ENCODE data around the gene TMEM151B.

TMEM151B gene

DNA sequence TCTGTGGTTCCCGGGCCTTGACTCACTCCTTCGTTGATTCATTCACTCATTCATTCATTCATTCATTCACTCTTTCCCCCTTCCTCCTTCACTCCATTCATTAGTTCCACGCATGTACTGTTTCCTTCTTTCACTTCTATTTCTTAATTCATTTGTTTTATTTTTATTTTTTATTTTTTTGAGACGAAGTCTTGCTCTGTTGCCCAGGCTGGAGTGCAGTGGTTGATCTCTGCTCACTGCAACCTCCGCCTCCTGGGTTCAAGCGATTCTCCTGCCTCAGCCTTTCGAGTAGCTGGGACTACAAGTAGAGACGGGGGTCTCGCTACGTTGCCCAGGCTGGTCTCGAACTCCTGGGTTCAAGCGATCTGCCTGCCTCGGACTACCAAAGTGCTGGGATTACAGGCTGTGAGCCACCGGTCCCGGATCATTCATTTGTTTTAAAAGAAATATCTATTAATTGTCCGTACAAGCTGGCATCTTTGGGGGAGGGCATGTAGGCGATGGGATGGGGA is 4.5 kb upstream of the TMEM151B start:
- no peak for DNase-seq

DNA sequence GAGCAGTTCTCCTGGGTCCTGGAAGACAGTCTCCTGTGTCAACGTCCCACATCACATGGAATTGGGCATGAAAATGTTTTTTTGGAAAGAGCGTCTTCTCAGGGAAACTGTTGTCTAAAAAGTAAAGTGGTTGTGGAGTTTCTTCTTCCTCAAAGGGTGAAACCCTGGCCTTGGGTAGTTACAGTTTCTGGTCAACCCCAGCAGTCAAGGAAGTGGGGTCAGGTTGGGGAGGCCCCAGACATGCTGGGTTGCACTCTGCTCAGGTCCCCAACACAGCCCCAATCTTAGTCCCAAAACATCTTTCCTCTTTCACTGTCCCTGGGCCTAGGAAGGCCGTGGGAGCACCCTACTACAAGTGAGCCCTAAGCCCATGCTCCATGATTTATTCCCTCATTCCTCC is 3.9 kb upstream of the TMEM151B start:
- no peak for DNase-seq

DNA sequence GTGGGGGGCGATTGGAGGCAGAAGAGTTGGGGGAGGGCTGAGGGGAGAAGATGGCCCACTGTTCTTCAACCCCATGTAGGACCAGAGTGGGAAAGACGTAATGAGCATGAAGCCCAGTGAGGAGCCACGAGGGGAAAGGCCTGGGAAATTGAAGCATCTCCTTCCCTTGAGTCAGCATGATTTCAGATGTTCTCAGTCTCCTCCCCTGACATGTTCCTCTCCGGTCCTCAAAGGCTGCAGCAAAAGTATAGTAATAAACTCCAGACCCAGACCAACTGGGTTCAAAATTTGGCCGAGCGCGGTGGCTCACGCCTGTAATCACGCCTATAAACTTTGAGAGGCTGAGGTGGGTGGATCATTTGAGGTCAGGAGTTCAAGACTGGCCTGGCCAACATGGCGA is 3.0 kb upstream of the TMEM151B start:
- no peak for DNase-seq

DNA sequence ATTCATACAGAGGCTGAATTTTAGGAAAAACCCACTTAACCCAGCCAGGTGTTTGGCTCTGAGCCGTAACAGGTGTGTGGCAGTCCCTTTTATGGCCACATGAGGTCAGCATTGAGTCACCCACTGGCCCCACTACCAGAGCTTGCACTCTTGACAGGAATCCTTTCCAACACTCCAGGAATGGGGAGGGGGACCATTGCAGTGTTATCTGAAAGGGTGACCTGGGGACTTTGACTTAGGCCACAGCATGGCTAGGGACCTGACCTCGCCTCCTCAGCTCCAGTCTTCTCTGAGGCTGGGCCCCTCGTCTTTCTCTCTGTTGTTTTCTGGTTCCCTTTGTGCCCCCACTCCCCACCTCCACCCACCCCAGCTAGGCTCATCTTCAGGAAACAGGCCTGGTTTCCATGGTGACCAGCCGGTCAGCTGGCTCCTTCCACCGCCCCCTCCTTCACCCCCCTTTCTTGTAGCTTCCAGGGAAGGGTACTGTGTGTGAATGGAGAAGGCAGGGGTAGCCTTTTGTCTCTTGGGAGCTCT is 2.1 kb upstream of the TMEM151B start:
- DNase-seq, result peak; percentile 60

DNA sequence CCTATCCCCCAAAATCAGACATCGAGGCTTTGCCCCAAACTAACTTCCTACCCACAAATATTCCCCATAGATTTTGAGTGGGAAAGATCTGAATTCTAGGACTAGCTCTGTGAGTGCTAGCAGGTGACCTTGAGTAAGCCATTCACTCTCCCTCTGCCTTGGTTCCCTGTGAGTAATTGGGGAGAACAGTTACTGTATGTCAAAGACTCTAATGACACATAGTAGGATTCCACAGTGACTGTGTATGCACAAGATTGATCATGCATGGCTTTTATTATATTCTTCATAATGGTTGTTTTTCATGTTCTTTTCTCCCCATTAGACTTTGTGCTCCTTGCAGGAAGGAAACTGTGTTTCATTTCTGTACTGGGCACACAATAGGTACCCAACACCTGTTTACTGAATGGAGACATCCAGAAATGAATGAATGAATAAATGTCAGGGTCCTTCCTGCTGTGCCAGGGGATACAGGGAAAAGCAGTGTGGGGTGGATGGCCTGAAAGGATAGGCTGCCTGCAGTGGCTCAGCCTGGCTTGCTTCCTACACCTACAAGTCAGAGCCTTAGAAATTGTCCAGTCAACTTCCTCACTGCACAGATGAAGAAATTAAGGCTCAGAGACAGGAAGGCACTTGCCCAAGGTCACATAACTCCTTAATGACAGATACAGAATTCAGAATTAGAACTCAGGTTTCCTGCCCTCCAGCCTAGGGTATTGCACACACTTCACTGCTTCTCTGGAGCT is 901 bp upstream of the TMEM151B start:
- DNase-seq, result no peak

DNA sequence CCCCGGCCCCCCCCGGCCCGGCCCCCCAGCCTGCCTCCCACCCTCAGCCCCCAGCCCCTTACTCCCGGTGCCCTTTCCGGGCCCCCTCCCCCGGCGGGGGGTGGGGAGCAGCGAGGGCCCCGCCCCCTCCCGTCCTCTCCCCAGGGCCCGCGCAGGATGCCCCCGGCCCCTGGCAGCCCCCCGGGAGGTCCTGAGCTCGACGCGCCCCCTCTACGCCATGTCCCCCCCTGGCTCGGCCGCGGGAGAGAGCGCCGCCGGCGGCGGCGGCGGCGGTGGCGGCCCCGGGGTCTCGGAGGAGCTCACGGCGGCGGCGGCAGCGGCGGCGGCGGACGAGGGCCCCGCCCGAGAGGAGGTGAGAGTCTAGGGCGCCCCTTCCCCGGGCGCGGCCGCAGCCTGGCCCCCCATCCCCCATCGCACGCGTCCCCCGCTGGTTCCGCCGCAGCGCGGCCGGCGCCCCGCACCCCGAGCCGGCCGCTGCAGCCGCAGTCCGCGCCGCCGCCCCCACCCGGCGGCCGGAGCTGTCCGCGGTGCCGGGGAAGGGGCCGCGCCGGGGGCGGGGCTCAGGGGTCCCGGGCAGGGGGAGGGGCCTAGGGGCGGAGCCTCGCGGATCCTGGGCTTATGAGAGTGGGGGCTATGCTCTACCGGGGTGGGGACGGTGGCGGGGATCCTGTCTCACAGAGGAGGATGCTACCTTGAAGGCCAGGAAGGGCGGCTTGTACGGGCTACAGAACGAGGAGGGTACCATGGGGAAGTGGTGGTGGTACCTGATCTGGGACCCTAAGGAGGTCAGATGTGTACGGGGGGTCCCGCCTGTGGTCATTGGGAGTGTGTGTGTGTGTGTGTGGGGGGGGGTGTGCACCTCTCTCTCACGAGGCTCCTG is 516 bp downstream of the TMEM151B start:
- no peak for DNase-seq

DNA sequence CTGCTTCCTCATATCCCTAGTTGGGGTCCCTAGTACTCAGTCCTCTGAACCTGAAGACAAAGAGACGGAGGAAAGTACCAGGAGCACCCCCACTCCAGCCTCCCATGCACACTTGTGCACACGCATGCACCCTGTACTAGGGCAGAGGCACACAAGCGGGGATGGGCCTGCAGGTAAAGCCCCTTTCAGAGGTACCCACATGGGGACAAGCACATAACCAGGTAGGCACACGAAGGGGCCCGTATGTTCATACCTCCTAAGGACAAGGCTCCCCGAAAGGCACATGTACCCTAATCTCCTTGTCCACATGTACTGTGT is 1.1 kb downstream of the TMEM151B start:
- DNase-seq, result no peak

DNA sequence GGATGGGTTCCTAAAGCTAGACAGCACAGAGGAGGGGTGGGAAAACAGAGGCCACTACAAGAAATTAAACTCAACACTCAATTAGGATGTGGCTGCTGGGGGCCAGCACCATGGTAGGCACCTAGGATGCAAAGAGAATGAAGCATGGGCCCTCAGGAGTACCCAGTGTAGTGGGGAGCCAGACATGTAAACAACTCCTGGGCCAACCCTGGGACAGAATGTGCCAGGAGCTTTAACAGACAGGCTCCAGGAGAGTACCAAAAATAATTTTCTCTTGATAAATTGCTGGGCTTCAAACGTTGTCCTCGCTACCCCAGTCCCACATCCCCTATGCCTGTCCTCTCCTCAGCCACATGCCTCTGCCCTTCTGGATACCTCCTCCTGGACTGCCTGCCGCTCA is 1.7 kb downstream of the TMEM151B start:
- DNase-seq, result no peak

DNA sequence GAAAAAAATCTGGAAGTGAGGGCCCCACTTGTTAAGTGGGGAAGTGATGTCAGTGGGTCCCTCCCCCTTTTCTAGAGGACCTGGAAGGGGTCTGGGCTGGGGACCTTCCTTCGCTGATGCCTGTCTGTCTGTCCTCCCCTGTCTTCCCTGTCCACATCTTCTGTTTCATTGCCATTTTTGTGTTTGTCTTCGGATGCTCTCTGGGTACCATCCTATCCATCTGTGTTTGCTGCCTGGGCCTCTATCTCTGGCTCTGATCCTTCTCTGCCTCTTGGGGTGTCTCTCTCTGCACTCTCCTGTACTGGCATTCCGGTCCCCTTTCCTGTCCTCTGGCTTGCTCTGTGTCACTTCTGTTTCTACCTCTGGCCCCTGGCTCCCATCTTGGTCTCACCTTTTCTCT is 2.3 kb downstream of the TMEM151B start:
- no peak for DNase-seq

DNA sequence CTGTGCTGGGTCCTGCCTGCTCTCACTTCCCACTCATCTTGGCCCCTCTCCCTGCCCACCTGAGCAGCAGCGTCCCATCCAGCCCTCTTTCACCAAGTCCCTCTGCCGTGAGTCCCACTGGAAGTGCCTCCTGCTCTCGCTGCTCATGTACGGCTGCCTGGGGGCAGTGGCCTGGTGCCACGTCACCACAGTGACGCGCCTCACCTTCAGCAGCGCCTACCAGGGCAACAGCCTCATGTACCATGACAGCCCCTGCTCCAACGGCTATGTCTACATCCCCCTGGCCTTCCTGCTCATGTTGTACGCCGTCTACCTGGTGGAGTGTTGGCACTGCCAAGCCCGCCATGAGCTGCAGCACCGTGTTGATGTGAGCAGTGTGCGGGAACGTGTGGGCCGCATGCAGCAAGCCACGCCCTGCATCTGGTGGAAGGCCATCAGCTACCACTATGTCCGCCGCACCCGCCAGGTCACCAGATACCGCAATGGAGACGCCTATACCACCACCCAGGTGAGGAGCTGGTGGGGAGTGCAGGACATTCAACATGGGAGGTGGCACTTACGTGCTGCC is 2.8 kb downstream of the TMEM151B start:
- no peak for DNase-seq

DNA sequence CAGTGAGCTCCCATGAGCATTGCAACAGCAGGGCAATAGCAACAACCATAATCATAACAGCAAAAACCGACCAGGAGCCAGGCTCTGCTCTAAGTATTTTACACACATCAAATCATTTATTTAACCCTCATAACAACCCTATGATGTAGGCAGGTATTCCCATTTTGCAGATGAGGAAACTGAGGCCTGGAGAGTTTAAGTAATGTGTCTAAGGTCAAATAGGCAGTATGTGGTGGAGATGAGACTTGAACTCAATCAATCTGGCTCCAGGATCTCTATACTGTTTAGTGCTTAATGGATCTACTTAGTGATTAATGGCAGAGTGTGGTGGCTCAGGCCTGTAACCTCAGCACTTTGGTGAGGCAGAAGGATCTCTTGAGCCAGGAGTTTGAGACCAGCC is 3.4 kb downstream of the TMEM151B start:
- no peak for DNase-seq

DNA sequence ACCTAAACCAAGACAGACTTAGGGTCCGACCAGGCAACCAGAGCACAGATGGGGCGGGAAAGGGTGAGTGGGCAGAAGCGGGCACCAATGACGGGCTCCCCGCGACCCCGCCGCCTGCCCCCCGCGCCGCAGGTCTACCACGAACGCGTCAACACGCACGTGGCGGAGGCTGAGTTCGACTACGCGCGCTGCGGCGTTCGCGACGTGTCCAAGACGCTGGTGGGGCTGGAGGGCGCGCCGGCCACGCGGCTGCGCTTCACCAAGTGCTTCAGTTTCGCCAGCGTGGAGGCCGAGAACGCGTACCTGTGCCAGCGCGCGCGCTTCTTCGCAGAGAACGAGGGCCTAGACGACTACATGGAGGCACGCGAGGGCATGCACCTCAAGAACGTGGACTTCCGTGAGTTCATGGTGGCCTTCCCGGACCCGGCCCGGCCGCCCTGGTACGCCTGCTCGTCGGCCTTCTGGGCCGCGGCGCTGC is 5.1 kb downstream of the TMEM151B start:
- no peak for DNase-seq

DNA sequence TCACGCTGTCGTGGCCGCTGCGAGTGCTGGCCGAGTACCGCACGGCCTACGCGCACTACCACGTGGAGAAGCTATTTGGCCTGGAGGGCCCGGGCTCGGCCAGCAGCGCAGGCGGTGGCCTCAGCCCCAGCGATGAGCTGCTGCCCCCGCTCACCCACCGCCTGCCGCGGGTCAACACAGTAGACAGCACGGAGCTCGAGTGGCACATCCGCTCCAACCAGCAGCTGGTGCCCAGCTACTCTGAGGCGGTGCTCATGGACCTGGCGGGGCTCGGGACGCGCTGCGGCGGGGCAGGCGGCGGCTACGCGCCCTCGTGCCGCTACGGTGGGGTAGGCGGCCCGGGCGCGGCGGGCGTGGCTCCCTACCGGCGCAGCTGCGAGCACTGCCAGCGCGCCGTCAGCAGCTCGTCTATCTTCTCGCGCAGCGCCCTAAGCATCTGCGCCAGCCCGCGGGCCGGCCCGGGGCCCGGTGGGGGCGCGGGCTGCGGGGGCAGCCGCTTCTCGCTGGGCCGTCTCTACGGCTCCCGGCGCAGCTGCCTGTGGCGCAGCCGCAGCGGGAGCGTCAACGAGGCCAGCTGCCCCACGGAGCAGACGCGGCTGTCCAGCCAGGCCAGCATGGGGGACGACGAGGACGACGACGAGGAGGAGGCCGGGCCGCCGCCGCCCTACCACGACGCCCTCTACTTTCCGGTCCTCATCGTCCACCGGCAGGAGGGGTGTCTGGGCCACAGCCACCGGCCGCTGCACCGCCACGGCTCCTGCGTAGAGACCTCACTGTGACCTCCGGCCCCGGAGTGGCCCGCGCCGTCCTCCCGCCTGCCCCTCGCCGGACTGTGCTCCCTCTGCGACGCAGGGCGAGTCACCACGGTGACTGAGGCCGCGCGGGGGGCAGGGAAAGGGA is 5.7 kb downstream of the TMEM151B start:
- DNase-seq, result no peak

DNA sequence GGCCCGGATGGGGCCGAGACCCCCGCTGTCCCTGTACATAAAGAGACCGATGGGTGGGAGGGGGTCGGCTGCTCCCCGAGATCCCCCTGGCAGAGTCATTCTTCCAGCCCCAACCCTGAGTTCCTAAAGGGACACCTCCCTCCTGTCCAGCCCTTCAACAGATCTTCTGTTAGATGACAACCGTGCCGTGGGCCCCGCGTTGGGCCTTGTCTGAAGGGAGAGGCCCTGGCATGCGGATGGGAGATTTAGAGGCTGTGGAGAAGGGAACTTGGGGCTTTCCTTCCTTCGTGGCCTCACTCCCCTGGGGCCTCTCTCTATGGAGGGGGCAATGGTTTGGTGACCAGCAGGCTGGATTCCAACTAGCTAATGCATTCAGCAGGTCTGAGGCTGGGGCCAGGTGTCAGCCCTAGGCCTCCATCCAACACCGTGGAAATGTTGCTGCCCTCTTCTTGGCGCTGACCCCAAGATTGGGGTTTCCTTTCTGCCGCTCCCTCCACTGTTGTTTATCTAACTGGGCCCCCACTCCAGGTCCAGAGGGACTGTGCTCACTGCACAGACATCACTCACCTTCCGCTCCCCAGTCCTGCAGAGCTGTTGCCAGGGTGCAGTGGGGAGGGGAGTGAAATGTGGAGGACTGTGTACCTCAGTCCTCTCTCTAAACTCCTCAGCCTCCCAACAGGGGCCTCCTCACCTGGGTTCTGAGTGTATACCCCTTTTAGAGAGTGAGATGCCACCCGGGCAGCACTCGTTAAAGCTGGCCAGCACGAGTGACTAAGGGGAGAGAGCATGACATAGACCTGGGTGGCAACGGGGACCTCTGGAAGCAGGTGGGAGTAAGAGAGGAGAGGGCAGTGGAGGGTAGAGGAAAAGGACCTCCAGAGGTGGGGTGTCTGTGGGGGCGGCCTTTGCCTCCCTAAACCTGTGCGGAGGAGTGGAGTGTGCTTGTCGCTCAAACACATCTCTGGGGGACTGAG is 6.7 kb downstream of the TMEM151B start:
- no peak for DNase-seq

DNA sequence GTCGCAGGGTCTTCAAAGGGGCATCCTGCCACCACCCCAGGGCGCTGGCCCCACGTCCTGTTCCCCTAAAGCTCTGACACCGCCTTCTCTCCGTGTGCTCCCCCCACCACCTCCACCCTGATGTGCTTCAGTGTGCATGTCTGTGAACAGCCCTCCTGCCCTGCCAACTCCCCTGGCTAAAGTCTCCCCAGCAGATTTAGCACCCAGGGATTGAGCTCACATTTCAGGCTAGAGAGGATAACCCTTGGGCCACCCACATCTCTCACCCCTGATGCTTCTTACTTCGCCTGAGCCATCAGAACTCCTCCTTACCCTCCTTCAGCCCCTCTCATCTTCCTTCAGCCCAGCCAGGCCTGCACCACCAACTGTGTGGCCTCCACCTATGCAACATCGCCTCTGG is 7.5 kb downstream of the TMEM151B start:
- no peak for DNase-seq

DNA sequence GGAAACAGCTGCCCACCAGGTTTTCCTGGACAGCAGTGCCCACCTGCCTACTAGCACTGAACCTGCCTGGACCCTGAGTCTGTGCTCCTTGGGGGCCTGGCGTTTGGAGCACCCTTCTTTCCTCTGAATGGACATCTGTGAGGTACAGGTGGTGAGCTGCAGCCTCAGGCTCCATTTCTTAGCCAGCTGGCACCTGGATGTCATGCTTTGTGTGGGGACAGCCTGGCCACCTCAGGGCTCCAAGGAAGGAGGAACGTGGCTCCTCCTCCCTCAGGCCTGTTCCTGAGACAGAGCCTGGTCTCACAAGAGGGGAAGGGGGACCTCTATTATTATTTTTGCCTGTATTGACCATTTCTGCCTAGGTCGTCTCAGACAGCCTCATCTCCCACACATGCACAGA is 8.1 kb downstream of the TMEM151B start:
- no peak for DNase-seq

DNA sequence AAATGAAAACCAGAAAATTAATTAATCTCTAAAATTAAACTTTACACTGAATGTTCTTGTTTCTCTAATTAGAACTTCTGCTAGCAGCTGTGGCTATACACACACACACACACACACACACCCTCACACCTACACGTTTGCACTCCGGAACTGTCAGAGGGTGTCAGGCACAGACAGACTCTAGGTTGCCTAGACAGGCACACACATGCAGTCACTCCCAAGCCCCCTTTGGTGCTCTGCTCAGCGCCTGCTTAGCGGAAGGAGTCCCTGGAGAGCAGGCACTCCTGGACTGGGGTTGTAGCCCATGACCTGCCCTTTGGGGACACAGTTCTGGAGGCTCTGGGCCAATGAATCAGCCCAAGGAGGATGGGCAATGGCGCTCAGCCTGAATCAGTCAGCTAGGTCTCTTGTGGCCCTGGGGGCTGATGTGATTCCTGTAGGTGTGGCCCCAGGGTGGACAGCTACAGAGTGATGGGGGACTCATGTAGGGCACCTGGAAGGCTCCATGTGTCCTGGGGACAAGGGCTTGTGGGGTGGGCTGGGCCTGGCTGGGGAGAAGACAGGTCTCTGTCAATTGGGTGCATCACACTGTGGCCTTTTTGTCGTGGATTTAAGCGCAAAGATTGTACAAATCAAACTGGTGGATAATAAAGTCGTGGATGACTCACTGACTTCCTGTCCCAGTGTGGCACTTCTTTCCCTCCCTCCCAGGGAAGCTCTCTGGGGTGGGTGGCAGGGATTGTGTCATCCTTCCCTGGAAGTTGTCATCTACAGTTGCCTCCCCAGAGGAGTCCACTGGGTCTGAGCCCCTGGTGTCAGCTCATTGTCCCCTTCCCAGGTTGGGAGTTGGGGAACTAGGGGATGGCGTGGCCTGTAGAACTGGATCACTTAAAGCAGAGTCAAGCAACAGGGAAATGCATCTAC is 8.8 kb downstream of the TMEM151B start:
- no peak for DNase-seq

DNA sequence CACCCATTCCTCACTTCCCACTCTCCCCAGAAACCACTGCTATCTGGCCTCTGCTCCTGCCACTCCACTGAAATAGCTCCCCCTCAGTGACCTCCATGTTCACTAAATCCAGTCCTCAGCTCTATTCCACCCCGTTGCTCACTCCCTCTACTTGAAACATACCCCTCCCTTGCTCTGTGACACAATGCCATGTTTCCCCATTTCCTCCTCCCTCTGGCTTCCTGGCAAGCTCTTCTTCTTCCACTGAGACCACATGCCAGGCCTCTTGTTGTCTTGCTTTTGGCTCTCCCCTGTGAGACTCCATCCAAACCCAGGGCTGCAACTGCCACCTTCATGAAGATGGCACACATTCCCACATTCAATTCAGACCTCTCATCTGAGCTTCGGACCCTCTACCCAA is 13.9 kb downstream of the TMEM151B start:
- no peak for DNase-seq

DNA sequence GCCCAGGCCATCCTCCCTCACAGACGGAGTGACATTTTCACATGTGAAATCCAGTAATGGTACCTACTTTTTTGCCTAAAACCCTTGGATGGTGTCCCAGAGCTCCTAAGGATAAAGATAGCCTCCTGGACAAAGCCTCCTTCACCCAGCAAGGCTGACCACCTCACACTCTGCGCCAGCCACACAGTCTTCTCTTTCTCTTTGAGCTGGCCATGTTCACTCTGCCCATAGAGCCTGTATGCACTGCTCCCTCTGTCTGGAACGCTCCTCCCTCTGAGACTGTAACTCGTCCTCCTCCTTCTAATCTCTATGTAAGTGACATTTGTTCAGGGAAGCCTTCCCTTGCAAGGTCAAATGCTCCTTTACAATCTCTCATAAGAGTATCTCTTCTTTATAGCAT is 14.6 kb downstream of the TMEM151B start:
- no peak for DNase-seq
